Measurements from ENCODE around the gene SCGB1C1.
"Not testable (repeated sequence)": the region's sequence is repeated elsewhere in the genome, so short reads cannot be mapped to it uniquely, and the experiment has no call there.

Gene SCGB1C1

DNA sequence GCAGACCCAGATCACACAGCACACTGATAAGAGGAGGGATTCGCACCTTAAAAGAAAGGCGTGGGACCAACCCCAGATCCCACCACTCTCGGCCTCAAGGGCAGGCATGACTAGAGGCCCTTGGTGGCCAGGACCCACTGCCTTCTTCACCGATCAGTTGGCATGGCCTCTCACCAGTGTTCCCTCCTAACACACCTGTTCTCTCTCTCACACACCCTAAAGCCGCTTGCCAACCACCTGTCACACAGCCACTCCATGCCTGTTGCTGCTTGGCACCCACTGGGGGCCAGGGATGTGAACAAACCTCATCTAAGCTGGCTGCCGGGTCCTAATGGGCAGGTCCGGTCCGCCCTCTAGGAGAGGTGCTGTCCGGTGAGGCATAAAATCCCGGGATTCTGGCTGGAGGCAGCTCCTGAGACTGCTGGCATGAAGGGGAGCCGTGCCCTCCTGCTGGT lies at the start of gene SCGB1C1:
SCGB1C1 (plus strand) TSS at position 405 of the 455 bp plus-strand sequence; CDS start at position 427, 22 bp downstream.
- not testable (repeated sequence) for DNase-seq (ENCODE audit: low read depth in 2 of 2)

- not testable (repeated sequence) for DNase-seq (ENCODE audit: low read depth in 2 of 2)
Measured at GRCh38 chr11:180242-180641, 12.6 kb upstream of the SCGB1C1 start.

GRCh38 chr11:189200-189783 lies 3.6 kb upstream of the SCGB1C1 start:
- not testable (repeated sequence) for DNase-seq (ENCODE audit: low read depth in 2 of 2)

GRCh38 chr11:189843-190311 lies 3.0 kb upstream of the SCGB1C1 start:
- DNase-seq (ENCODE audit: low read depth in 2 of 2): peak; percentile 40 to 69

DNA sequence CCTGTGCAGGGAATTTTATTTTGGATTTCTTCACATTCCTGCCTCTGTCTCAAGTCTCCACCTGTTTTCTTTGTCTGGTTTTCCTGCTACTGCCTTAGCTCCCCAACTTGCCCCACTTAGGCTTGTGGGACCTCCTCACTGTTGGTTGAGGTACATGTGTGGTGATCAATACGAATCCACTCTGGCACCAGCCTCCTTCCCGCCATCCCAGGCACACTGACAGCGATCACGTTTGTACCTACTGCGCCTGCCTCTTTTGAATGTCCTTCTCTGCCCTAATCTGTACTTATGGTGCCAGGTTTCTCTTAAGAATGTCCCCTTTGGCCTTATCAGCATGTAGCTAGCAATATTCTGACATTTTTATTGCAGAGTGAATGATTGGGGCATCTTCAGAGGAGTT lies 2.3 kb upstream of the SCGB1C1 start:
- not testable (repeated sequence) for DNase-seq (ENCODE audit: low read depth in 2 of 2)

GRCh38 chr11:191490-192478 lies 1.1 kb upstream of the SCGB1C1 start:
- DNase-seq (ENCODE audit: low read depth in 2 of 2): peak in 1 of 2 donors; percentile 50

DNA sequence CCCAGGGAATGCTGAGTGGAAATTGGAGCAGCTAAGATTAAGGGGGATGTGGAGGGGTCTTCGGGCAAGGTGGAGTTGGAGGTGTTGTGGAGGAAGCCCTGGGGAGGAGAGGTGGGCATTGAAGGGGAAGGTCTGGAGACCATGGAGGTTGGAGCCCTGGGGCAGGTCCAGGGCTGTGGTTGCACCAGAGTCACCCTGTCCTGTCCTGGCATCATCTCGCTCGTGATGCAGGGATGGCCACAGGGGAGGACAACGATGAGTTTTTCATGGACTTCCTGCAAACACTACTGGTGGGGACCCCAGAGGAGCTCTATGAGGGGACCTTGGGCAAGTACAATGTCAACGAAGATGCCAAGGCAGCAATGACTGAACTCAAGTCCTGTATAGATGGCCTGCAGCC lies 603 bp downstream of the SCGB1C1 start:
- DNase-seq (ENCODE audit: low read depth in 2 of 2): not testable (repeated sequence)

DNA sequence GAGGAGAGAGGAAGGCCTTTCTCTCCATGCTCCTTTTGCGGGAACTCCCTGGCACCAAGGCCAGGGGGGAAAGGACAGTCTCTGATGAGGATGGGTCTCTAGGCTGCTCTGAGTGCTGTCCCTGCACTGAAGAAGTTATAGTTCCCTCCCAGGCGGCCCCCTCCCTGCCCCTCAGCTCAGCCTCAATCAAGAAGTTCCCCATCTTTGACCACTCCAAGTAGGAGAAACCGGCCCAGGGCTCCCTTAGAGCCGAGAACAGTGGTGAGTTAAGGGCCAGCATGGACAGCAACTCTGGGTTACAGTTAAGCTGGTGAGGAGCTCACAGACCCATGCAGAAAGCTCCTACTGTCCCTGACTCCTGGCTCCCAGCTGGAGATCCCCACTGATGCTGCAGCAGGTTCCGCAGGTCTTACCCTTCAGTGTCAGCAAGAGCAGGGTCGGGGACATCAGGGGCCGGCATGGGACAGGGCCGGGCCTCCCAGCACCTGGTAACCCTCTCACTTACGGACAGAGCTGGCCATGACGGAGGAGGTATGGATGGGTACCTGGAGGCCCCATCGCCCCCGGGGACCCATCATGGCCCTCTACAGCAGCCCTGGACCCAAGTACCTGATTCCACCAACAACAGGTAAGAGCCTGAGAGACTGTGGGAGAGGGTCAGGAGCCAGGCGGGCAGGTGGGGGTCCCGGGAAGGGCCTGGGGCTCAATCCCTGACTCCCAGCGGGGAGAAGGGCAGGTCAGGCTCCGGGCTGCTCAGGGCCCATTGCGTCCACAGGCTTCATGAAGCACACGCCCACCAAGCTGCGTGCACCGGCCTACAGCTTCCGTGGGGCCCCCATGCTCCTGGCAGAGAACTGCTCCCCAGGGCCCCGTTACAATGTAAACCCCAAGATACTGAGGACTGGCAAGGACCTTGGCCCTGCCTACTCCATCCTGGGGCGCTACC lies 4.2 kb downstream of the SCGB1C1 start:
- no peak for DNase-seq (ENCODE audit: low read depth in 2 of 2)

- DNase-seq (ENCODE audit: low read depth in 2 of 2): no peak
Measured at GRCh38 chr11:197741-198235, 4.9 kb downstream of the SCGB1C1 start.

DNA sequence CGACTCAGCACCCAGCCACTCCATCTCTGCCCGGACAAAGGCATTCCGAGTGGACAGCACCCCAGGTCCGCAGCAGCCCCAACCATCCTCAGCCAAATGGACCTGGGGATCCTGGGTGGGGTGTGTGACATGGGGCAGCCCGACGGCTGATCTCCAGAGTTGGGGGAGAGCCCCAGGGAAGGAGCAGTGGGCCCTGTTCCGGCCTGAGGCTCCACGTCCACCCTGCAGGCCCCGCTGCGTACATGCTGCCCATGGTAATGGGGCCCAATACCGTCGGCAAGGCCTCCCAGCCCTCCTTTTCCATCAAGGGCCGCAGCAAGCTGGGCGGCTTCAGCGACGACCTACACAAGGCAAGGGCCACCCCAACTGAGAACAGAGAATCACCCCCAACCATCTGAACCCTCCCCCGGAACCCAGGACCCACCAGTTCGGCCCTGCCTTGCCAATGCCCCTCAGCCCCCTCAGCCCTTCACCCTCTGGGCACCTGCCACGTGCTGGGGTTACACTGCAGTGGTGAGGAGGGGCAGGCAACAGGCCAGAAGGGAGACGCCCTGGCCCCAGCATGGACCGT lies 5.4 kb downstream of the SCGB1C1 start:
- no peak for DNase-seq (ENCODE audit: low read depth in 2 of 2)

DNA sequence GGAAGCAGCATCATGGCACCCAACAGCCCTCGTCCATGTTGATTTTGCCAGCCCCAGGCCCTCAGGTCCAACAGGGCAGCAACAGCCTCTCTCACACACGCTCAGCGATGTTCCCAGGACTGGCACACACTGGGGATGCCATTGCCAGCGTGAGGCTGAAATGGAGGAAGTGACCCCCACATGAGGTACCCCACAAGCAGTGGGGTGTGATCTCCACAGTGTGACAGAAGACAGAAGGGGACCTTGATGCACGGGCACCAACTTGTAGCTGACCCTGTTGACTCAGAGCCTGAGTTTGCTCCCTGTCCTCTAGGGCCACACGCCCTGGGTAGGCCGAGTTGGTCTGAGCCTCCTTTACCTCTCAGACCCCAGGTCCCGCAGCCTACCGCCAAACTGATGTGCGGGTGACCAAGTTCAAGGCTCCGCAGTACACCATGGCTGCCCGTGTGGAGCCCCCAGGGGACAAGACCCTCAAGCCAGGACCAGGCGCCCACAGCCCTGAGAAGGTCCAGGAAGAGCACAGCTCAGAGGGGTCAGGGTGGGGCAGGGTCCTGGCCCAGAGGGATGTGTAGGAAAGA lies 6.2 kb downstream of the SCGB1C1 start:
- no peak for DNase-seq (ENCODE audit: low read depth in 2 of 2)

- no peak for DNase-seq (ENCODE audit: low read depth in 2 of 2)
Measured at GRCh38 chr11:199782-200181, 6.9 kb downstream of the SCGB1C1 start.

GRCh38 chr11:200224-201003 lies 7.5 kb downstream of the SCGB1C1 start:
- no peak for DNase-seq (ENCODE audit: low read depth in 2 of 2)

DNA sequence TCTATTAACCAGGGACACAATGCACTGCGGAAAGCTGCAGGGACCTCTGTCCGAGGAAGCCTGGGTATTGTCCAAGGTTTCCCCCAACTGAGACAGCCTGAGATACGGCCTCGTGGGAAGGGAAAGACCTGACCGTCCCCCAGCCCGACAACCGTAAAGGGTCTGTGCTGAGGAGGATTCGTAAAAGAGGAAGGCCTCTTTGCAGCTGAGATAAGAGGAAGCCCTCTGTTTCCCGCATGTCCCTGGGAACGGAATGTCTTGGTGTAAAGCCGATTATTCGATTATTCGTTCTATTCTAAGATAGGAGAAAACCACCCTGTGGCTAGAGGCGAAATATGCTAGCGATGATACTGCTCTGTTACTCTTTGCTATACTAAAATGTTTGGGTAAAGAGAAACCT lies 9.1 kb downstream of the SCGB1C1 start:
- no peak for DNase-seq (ENCODE audit: low read depth in 2 of 2)

DNA sequence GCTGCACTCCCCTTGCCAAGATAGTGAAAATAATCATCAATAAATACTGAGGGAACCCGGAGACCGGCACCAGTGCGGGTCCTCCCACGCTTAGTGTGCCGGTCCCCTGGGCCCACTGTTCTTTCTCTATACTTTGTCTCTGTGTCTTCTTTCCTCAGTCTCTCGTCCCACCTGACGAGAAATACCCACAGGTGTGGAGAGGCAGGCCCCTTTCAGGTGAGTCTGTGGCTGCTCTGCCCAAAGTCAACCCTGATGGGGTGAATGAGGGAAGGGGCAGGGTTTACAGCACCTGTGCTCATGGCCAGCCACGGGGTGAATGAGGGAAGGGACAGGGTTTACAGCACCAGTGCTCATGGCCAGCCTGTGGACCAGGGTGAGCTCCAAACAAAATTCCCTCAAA lies 9.6 kb downstream of the SCGB1C1 start:
- DNase-seq (ENCODE audit: low read depth in 2 of 2): no peak

- DNase-seq (ENCODE audit: low read depth in 2 of 2): no peak
Measured at GRCh38 chr11:203056-203944, 10.4 kb downstream of the SCGB1C1 start.

DNA sequence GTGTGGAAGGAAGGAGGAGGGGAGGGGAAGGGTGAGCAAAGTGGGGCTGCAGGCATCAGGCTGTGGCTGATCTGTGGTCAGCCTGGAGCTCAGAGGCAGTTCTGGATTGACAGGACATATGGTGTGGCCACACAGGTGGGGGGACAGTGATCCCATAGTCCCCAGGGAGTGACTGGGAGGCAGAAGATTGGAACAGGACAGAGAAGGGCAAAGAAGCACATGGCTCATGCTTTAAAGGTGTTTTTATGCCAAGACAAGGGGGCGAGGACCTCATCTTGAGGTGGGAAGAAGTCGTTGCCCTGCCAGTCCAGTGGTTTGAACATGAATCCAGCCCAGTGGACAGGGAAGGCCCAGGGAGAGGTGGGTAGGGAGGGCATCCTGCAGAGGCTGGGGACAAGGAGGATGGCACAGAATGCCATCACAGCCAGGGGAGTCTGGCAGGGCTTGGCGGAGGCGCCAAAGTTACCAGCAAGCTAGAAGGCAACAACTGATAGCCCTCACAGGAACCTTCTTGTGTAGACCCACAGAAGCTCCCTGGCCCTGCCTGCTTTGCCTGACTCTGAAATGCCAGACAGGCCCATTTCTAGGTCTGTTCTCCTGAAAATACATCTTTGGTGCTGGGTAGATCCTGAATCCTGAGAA lies 11.2 kb downstream of the SCGB1C1 start:
- DNase-seq (ENCODE audit: low read depth in 2 of 2): no peak

DNA sequence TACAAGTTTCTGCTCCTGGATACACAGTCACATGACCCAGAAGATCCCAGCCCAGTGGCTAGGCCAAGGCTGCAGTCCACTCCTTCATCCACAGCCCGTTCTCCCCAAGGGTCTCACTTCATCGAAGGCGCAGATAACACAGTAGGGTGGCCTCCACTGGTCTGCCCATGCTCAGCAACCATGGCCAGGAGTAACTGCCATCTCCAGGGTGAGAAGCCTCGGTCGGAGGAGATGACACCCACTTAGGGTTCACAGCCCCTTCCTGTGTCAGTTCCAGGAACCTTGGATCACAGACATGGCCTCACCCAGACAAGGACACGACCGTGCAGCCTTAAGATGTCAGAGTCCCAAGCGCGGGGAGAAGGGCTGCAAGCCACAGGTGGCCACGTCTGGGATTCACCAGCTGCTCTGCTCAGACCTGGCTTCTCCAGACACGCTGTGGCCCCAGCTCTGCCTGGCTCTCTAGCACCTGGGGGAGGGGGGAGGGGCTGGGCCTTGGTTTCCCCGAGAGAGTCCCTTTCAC lies 11.8 kb downstream of the SCGB1C1 start:
- no peak for DNase-seq (ENCODE audit: low read depth in 2 of 2)
